GM12878 (cell line): ENCODE measurements around the gene SHC4. TPM values are rescaled to one million over a fixed set of nuclear protein-coding genes. Genes with fewer than 3 reads are reported as not detected.
A peak's percentile ranks its signal among the peaks of the same experiment; 100 is the strongest.

Source experiments
- ATAC-seq: fragments of 200-7000 bp; cut with Tn5 transposase; 3 replicates; pipeline ENCODE4 v1.9.1; 2020; ENCODE audit warnings: mild to moderate bottlenecking, moderate library complexity
- BruUV-seq: library from RNA; stranded (reverse); fragments of 400-500 nt; replicated peaks from 2 replicates; lab custom pipeline; 2021; lab: Mats Ljungman, UMichigan
- CTCF ChIA-PET: fragments of 300-600 bp; sonication (Branson Sonifier 250); formaldehyde crosslinking; extraction: SDS; loops from one replicate; lab custom pipeline; 2021; ENCODE audit warnings: inconsistent platforms; lab: Yijun Ruan, JAX
- POLR2A ChIA-PET: fragments of 350-600 bp; formaldehyde crosslinking; extraction: SDS; loops from one replicate; lab custom pipeline; 2021; ENCODE audit warnings: inconsistent platforms; lab: Charles Lee
- RAD21 ChIA-PET: fragments of 300-600 bp; sonication (Branson Sonifier 250); formaldehyde crosslinking; loops from one replicate; lab custom pipeline; 2023; ENCODE audit warnings: antibody characterized with exemption; ENCODE audit not compliant: unreplicated experiment; lab: Charles Lee
- SMC1A ChIA-PET: fragments of 300-600 bp; sonication (Branson Sonifier 250); formaldehyde crosslinking; loops from one replicate; lab custom pipeline; 2023; ENCODE audit not compliant: unreplicated experiment, uncharacterized antibody; lab: Charles Lee
- DNase-seq: peaks from one replicate; pipeline ENCODE4 v3.0.0-alpha.2; 2011; ENCODE audit warnings: low read depth, low spot score
- FAIRE-seq: peaks from 3 replicates; lab custom pipeline; 2011; peaks lifted over from hg19 to GRCh38; lab: Jason Lieb, UNC
- H2AFZ ChIP-seq: 2 replicates; pipeline ENCODE4 v1.6.0; 2011; ENCODE audit warnings: low read depth, low read length, control low read depth; ENCODE audit not compliant: control insufficient read depth
- H3K27ac ChIP-seq: 2 replicates; pipeline ENCODE4 v1.5.1; 2011; ENCODE audit warnings: control low read depth; ENCODE audit not compliant: control insufficient read depth, insufficient read depth
- H3K27me3 ChIP-seq, 2 experiments: replicated peaks in 1 of 2; 2 replicates each; pipeline versions ENCODE4 v1.6.0 to v1.6.1; 2011; ENCODE audit warnings: low read length in 1 of 2; ENCODE audit not compliant: control insufficient read depth in 2 of 2, insufficient read depth in 2 of 2
- H3K36me3 ChIP-seq, 2 experiments: 2 replicates each; pipeline ENCODE4 v1.5.1; 2011; ENCODE audit warnings: low read length in 1 of 2; ENCODE audit not compliant: control insufficient read depth in 2 of 2, insufficient read depth in 2 of 2
- H3K4me1 ChIP-seq: 2 replicates; pipeline ENCODE4 v1.6.1; 2011; ENCODE audit warnings: mild to moderate bottlenecking, low read length, moderate library complexity, mixed read lengths; ENCODE audit not compliant: control insufficient read depth, insufficient read depth
- H3K4me2 ChIP-seq: 2 replicates; pipeline ENCODE4 v1.6.0; 2011; ENCODE audit warnings: control low read depth; ENCODE audit not compliant: control insufficient read depth, insufficient read depth
- H3K4me3 ChIP-seq: fragments of 200-600 bp; sonication (generic); 2 replicates; pipeline ENCODE4 v1.5.1; 2016
- H3K79me2 ChIP-seq: 2 replicates; pipeline ENCODE4 v1.6.0; 2011; ENCODE audit warnings: low read length; ENCODE audit not compliant: control insufficient read depth, insufficient read depth
- H3K9ac ChIP-seq: 2 replicates; pipeline ENCODE4 v1.8.0; 2011; ENCODE audit warnings: low read length, control low read depth, mixed read lengths; ENCODE audit not compliant: control insufficient read depth, insufficient read depth
- H3K9me3 ChIP-seq: replicated peaks from 3 replicates; pipeline ENCODE4 v1.5.1; 2011; ENCODE audit warnings: mild to moderate bottlenecking, low read length; ENCODE audit not compliant: control insufficient read depth, insufficient read depth
- H4K20me1 ChIP-seq: 2 replicates; pipeline ENCODE4 v1.6.0; 2011; ENCODE audit not compliant: control insufficient read depth, insufficient read depth
- CEBPB ChIP-seq, 2 experiments: fragments of 150-350 bp in 1 of 2; IDR thresholded peaks; 2 replicates each; pipeline ENCODE4 v1.6.1; 2012 to 2014; ENCODE audit warnings: low read depth in 2 of 2, low read length in 2 of 2, borderline replicate concordance in 1 of 2, inconsistent platforms in 1 of 2
- CREM ChIP-seq: IDR thresholded peaks from 2 replicates; pipeline ENCODE4 v1.6.1; 2014; ENCODE audit warnings: antibody characterized with exemption, low read depth
- EED ChIP-seq: sonication (generic); IDR thresholded peaks from 2 replicates; pipeline ENCODE4 v1.6.1; 2016; ENCODE audit warnings: antibody characterized with exemption, low read depth
- ESRRA ChIP-seq: IDR thresholded peaks from 2 replicates; pipeline ENCODE4 v1.6.1; 2012; ENCODE audit warnings: mild to moderate bottlenecking, low read length, improper control_type of control experiment
- GABPA ChIP-seq: IDR thresholded peaks from 2 replicates; pipeline ENCODE4 v1.6.1; 2014; ENCODE audit warnings: antibody characterized with exemption, low read depth, mild to moderate bottlenecking, inconsistent platforms
- HDGF ChIP-seq: fragments of 450-650 bp; IDR thresholded peaks from 2 replicates; pipeline ENCODE4 v1.6.1; 2016; ENCODE audit warnings: antibody characterized with exemption
- JUNB ChIP-seq: IDR thresholded peaks from 2 replicates; pipeline ENCODE4 v1.6.1; 2016; ENCODE audit warnings: antibody characterized with exemption, mild to moderate bottlenecking
- NFXL1 ChIP-seq: fragments of 450-650 bp; IDR thresholded peaks from 2 replicates; pipeline ENCODE4 v1.6.1; 2017; ENCODE audit warnings: antibody characterized with exemption, mild to moderate bottlenecking, borderline replicate concordance
- RAD51 ChIP-seq: fragments of 450-650 bp; IDR thresholded peaks from 2 replicates; pipeline ENCODE4 v1.6.1; 2016; ENCODE audit warnings: moderate library complexity, mild to moderate bottlenecking, inconsistent platforms
- SMARCA5 ChIP-seq: fragments of 450-650 bp; IDR thresholded peaks from 2 replicates; pipeline ENCODE4 v1.6.1; 2017; ENCODE audit warnings: mild to moderate bottlenecking
- SREBF1 ChIP-seq: IDR thresholded peaks from 2 replicates; pipeline ENCODE4 v1.6.1; 2012; ENCODE audit warnings: mild to moderate bottlenecking, low read length
- SRF ChIP-seq, 2 experiments: IDR thresholded peaks; 2 replicates each; pipeline ENCODE4 v1.6.1; 2011; ENCODE audit warnings: low read depth in 2 of 2, low read length in 2 of 2, mild to moderate bottlenecking in 1 of 2, moderate library complexity in 1 of 2
- YY1 ChIP-seq: IDR thresholded peaks from 2 replicates; pipeline ENCODE4 v1.6.1; 2011; ENCODE audit warnings: low read depth, mild to moderate bottlenecking, low read length
- WGBS: methylation state at CpG from one replicate; pipeline ENCODE4 v1.1.6; 2016; ENCODE audit warnings: low lambda C conversion rate; ENCODE audit not compliant: insufficient replicate concordance, insufficient coverage; ENCODE audit errors: missing lambda C conversion rate; 5-methylcytosine and 5-hydroxymethylcytosine counted together
- in situ Hi-C: fragments of 300-500 bp; cut with MboI; formaldehyde crosslinking; loops from 9 replicates; pipeline ENCODE4 v1.14.3; 2018; ENCODE audit warnings: mixed read lengths
- intact Hi-C: fragments of 100-400 bp; cut with micrococcal nuclease; formaldehyde crosslinking; loops from one replicate; pipeline ENCODE4 v1.14.2; 2022; ENCODE audit not compliant: unreplicated experiment
- polyA plus RNA-seq, 11 experiments: library from polyadenylated mRNA; depleted of rRNA in 4 of 11; unstranded in 6 of 11; stranded (reverse) in 5 of 11; fragments of >200 nt; fragmentation: Nextera tagmentation in 4 of 11; fragmentation: Illumina TruSeq in 1 of 11; extraction: Ambion mirVana in 4 of 11; extraction: Trizol in 1 of 11; gene quantifications; 1 replicate in 1 of 11; 2 replicates in 10 of 11; pipeline versions ENCODE4 v1.2.1 to v1.2.3, GENCODE V29; 2011 to 2016; ENCODE audit warnings: inconsistent platforms in 2 of 11, missing spikeins in 2 of 11, low read depth in 1 of 11
- total RNA-seq, 4 experiments: library from RNA; depleted of rRNA in 3 of 4; stranded (reverse); fragments of >200 nt in 3 of 4; fragmentation: Illumina TruSeq in 1 of 4; extraction: Trizol in 1 of 4; gene quantifications; 2 replicates each; pipeline versions ENCODE4 v1.2.1 to v1.2.3, GENCODE V29; 2013 to 2021
- TF ChIP-seq, protein P1 (sequence below): fragments of 450-650 bp; IDR thresholded peaks from 2 replicates; pipeline ENCODE4 v1.6.1; 2016; ENCODE audit warnings: mild to moderate bottlenecking
- TF ChIP-seq, protein P2 (sequence below): IDR thresholded peaks from 2 replicates; pipeline ENCODE4 v1.6.1; 2011; ENCODE audit warnings: borderline replicate concordance, low read depth, mild to moderate bottlenecking, moderate library complexity, mixed read lengths, low read length; ENCODE audit not compliant: insufficient read depth; ENCODE audit errors: extremely low read length

SHC4 gene
- total and polyA plus RNA-seq, 10 of the 15 experiments (the other 5 are each of a cell fraction or from before 2014, with no cell fraction given) = 0.04 to 0.87 (median 0.14) TPM

DNA sequence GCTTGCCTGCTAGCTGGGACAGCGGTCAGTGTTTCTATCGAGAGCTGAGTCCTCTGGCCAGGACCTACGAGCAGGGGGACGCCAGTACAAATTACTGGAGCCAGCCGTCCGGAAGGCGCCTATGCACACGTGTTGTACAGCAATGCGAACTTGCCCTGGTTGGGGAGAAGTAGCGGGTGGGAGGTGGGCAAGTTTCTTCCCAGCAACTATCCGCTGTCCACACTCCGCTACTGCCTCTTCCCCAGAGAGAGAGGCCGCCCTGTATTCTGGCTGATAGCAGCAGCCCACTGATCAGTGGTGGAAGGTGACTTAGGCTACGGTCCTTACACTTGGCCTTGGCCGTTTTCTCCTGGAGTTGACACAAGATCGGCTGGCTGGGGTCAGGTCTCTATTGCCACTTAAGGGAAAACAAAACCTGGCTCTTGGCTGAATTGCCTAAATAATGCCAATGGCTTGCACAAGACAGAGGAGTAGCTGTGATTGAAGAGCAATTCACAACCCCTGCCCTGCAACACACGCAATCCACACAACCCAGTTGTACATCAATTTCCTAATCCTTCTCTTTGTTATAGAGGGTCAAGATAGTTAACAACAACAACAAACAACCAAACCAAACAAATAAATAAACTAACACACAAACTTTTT lies 12.8 kb upstream of the SHC4 start:
- Histone ChIP-seq H3K27me3 (no peaks in the 10 kb centered on the region), H3K9ac (no peak overlapping the region), H4K20me1 (no peaks in the 10 kb centered on the region), H3K4me3 (no peak overlapping the region), H3K4me2 (peak overlapping the region; percentile 88), H3K36me3 (no peaks in the 10 kb centered on the region), H3K4me1 (no peaks in the 10 kb centered on the region), H3K79me2 (no peaks in the 10 kb centered on the region), H3K27ac (no peak overlapping the region), H2AFZ (no peak overlapping the region), H3K9me3 (no peaks in the 10 kb centered on the region)
- ATAC-seq (no peak), DNase-seq (no peak), FAIRE-seq (no peak)
- TF ChIP-seq SREBF1 (no peak), SMARCA5 (no peak), EED (no peak), NFXL1 (no peak), ESRRA (no peak), CREM (no peak), YY1 (no peak), HDGF (no peak), CEBPB (IDR thresholded peaks at IDR 0.05; ENCODE audit: borderline replicate concordance in 1 of 2, low read depth in 2 of 2, low read length in 2 of 2) (no peak), SRF (IDR thresholded peaks at IDR 0.05; ENCODE audit: low read depth in 2 of 2, low read length in 2 of 2) (no peak), JUNB (no peak), RAD51 (no peak), GABPA (no peak)
- TF ChIP-seq, protein P1, sequence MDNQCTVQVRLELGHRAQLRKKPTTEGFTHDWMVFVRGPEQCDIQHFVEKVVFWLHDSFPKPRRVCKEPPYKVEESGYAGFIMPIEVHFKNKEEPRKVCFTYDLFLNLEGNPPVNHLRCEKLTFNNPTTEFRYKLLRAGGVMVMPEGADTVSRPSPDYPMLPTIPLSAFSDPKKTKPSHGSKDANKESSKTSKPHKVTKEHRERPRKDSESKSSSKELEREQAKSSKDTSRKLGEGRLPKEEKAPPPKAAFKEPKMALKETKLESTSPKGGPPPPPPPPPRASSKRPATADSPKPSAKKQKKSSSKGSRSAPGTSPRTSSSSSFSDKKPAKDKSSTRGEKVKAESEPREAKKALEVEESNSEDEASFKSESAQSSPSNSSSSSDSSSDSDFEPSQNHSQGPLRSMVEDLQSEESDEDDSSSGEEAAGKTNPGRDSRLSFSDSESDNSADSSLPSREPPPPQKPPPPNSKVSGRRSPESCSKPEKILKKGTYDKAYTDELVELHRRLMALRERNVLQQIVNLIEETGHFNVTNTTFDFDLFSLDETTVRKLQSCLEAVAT = no peak
- TF ChIP-seq, protein P2, sequence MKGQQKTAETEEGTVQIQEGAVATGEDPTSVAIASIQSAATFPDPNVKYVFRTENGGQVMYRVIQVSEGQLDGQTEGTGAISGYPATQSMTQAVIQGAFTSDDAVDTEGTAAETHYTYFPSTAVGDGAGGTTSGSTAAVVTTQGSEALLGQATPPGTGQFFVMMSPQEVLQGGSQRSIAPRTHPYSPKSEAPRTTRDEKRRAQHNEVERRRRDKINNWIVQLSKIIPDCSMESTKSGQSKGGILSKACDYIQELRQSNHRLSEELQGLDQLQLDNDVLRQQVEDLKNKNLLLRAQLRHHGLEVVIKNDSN = no peak
- WGBS = 80% methylated on average over 17 of the region's 17 CpGs
- ChIA-PET SMC1A (interaction anchor here (0.5 to 4.1 kb wide), 10 partner anchors 10 to 226 kb away, joined by 3 to 41 read pairs (median 6); partner anchors contain the start of genes EID1 and SHC4), RAD21 (interaction anchor here (1.1 to 3.5 kb wide), 12 partner anchors 11 to 446 kb away, joined by 3 to 36 read pairs (median 6); partner anchors contain the start of genes EID1, FGF7 and SHC4), POLR2A (interaction anchor here (1.4 to 2.1 kb wide), 2 partner anchors 9 to 99 kb away, joined by 7 to 9 read pairs; partner anchors contain the start of gene EID1), CTCF (interaction anchor here (0.8 to 8.6 kb wide), 17 partner anchors 11 to 798 kb away, joined by 3 to 134 read pairs (median 7); partner anchors contain the start of genes CEP152, EID1 and SHC4)
- intact Hi-C loops = no loop called here
- in situ Hi-C loops = no loop called here
- BruUV-seq = no TSS peak
